ENCODE data around the gene INO80.
"Not testable (repeated sequence)": the region's sequence is repeated elsewhere in the genome, so short reads cannot be mapped to it uniquely, and the experiment has no call there.

The INO80 gene

GRCh38 chr15:40978141-40978540 lies 137.9 kb downstream of the INO80 start:
- Histone ChIP-seq H3K4me1 (ENCODE audit: control insufficient read depth in 2 of 2, insufficient read depth in 2 of 2, low read length in 2 of 2) (no peaks in the 10 kb centered on the region), H3K27ac (ENCODE audit: low read depth in 2 of 2, low read length in 2 of 2) (no peak overlapping the region), H3K9me3 (ENCODE audit: control insufficient read depth in 2 of 2, low read length in 2 of 2) (no peaks in the 10 kb centered on the region), H3K27me3 (ENCODE audit: control insufficient read depth in 2 of 2, insufficient read depth in 2 of 2, low read length in 2 of 2) (no peaks in the 10 kb centered on the region), H3K36me3 (ENCODE audit: control insufficient read depth in 2 of 2, insufficient read depth in 2 of 2, low read length in 2 of 2) (peaks cover 62 to 67% of the 10 kb centered on the region in 2 donors), H3K9ac (ENCODE audit: low read depth in 1 of 2, low read length in 2 of 2) (no peak overlapping the region), H3K4me3 (ENCODE audit: low read length in 2 of 2) (no peak overlapping the region)

- no peak overlapping the region for H3K9ac ChIP-seq (ENCODE audit: low read depth in 1 of 2, low read length in 2 of 2)
- no peaks in the 10 kb centered on the region for H3K9me3 ChIP-seq (ENCODE audit: control insufficient read depth in 2 of 2, low read length in 2 of 2)
- peaks cover 48 to 55% of the 10 kb centered on the region in 2 donors for H3K36me3 ChIP-seq (ENCODE audit: control insufficient read depth in 2 of 2, insufficient read depth in 2 of 2, low read length in 2 of 2)
- no peaks in the 10 kb centered on the region for H3K27me3 ChIP-seq (ENCODE audit: control insufficient read depth in 2 of 2, insufficient read depth in 2 of 2, low read length in 2 of 2)
- H3K4me1 ChIP-seq (ENCODE audit: control insufficient read depth in 2 of 2, insufficient read depth in 2 of 2, low read length in 2 of 2), result no peaks in the 10 kb centered on the region
- H3K4me3 ChIP-seq (ENCODE audit: low read length in 2 of 2), result no peak overlapping the region
- no peak overlapping the region for H3K27ac ChIP-seq (ENCODE audit: low read depth in 2 of 2, low read length in 2 of 2)
Observed at GRCh38 chr15:40976819-40977218, 139.3 kb downstream of the INO80 start.

GRCh38 chr15:40974879-40975278 lies 141.2 kb downstream of the INO80 start:
- Histone ChIP-seq H3K4me1 (ENCODE audit: control insufficient read depth in 2 of 2, insufficient read depth in 2 of 2, low read length in 2 of 2) (no peaks in the 10 kb centered on the region), H3K36me3 (ENCODE audit: control insufficient read depth in 2 of 2, insufficient read depth in 2 of 2, low read length in 2 of 2) (peaks cover 29 to 35% of the 10 kb centered on the region in 2 donors), H3K27me3 (ENCODE audit: control insufficient read depth in 2 of 2, insufficient read depth in 2 of 2, low read length in 2 of 2) (no peaks in the 10 kb centered on the region), H3K9me3 (ENCODE audit: control insufficient read depth in 2 of 2, low read length in 2 of 2) (no peaks in the 10 kb centered on the region), H3K27ac (ENCODE audit: low read depth in 2 of 2, low read length in 2 of 2) (no peak overlapping the region), H3K4me3 (ENCODE audit: low read length in 2 of 2) (no peak overlapping the region), H3K9ac (ENCODE audit: low read depth in 1 of 2, low read length in 2 of 2) (no peak overlapping the region)

- Histone ChIP-seq H3K4me3 (ENCODE audit: low read length in 2 of 2) (no peak overlapping the region), H3K9ac (ENCODE audit: low read depth in 1 of 2, low read length in 2 of 2) (no peak overlapping the region), H3K4me1 (ENCODE audit: control insufficient read depth in 2 of 2, insufficient read depth in 2 of 2, low read length in 2 of 2) (no peaks in the 10 kb centered on the region), H3K27ac (ENCODE audit: low read depth in 2 of 2, low read length in 2 of 2) (no peak overlapping the region), H3K27me3 (ENCODE audit: control insufficient read depth in 2 of 2, insufficient read depth in 2 of 2, low read length in 2 of 2) (no peaks in the 10 kb centered on the region), H3K36me3 (ENCODE audit: control insufficient read depth in 2 of 2, insufficient read depth in 2 of 2, low read length in 2 of 2) (no peaks in the 10 kb centered on the region), H3K9me3 (ENCODE audit: control insufficient read depth in 2 of 2, low read length in 2 of 2) (no peaks in the 10 kb centered on the region)
Observed at GRCh38 chr15:40969363-40969762, 146.7 kb downstream of the INO80 start.

GRCh38 chr15:40968290-40969085 lies 147.6 kb downstream of the INO80 start:
- Histone ChIP-seq H3K27me3 (ENCODE audit: control insufficient read depth in 2 of 2, insufficient read depth in 2 of 2, low read length in 2 of 2) (no peaks in the 10 kb centered on the region), H3K4me1 (ENCODE audit: control insufficient read depth in 2 of 2, insufficient read depth in 2 of 2, low read length in 2 of 2) (no peaks in the 10 kb centered on the region), H3K9ac (ENCODE audit: low read depth in 1 of 2, low read length in 2 of 2) (no peak overlapping the region), H3K4me3 (ENCODE audit: low read length in 2 of 2) (no peak overlapping the region), H3K36me3 (ENCODE audit: control insufficient read depth in 2 of 2, insufficient read depth in 2 of 2, low read length in 2 of 2) (no peaks in the 10 kb centered on the region), H3K27ac (ENCODE audit: low read depth in 2 of 2, low read length in 2 of 2) (no peak overlapping the region), H3K9me3 (ENCODE audit: control insufficient read depth in 2 of 2, low read length in 2 of 2) (no peaks in the 10 kb centered on the region)

GRCh38 chr15:40964634-40965033 lies 151.4 kb downstream of the INO80 start:
- H3K36me3 ChIP-seq (ENCODE audit: control insufficient read depth in 2 of 2, insufficient read depth in 2 of 2, low read length in 2 of 2), result no peaks in the 10 kb centered on the region
- H3K27me3 ChIP-seq (ENCODE audit: control insufficient read depth in 2 of 2, insufficient read depth in 2 of 2, low read length in 2 of 2), result no peaks in the 10 kb centered on the region
- H3K4me1 ChIP-seq (ENCODE audit: control insufficient read depth in 2 of 2, insufficient read depth in 2 of 2, low read length in 2 of 2), result peaks cover 6 to 12% of the 10 kb centered on the region in 2 donors
- no peak overlapping the region for H3K27ac ChIP-seq (ENCODE audit: low read depth in 2 of 2, low read length in 2 of 2)
- no peak overlapping the region for H3K4me3 ChIP-seq (ENCODE audit: low read length in 2 of 2)
- H3K9ac ChIP-seq (ENCODE audit: low read depth in 1 of 2, low read length in 2 of 2), result no peak overlapping the region
- no peaks in the 10 kb centered on the region for H3K9me3 ChIP-seq (ENCODE audit: control insufficient read depth in 2 of 2, low read length in 2 of 2)

- Histone ChIP-seq H3K9ac (ENCODE audit: low read depth in 1 of 2, low read length in 2 of 2) (no peak overlapping the region), H3K36me3 (ENCODE audit: control insufficient read depth in 2 of 2, insufficient read depth in 2 of 2, low read length in 2 of 2) (no peaks in the 10 kb centered on the region), H3K4me3 (ENCODE audit: low read length in 2 of 2) (no peak overlapping the region), H3K27me3 (ENCODE audit: control insufficient read depth in 2 of 2, insufficient read depth in 2 of 2, low read length in 2 of 2) (no peaks in the 10 kb centered on the region), H3K27ac (ENCODE audit: low read depth in 2 of 2, low read length in 2 of 2) (no peak overlapping the region), H3K9me3 (ENCODE audit: control insufficient read depth in 2 of 2, low read length in 2 of 2) (no peaks in the 10 kb centered on the region), H3K4me1 (ENCODE audit: control insufficient read depth in 2 of 2, insufficient read depth in 2 of 2, low read length in 2 of 2) (peaks cover 6 to 12% of the 10 kb centered on the region in 2 donors)
Observed at GRCh38 chr15:40964006-40964405, 152.1 kb downstream of the INO80 start.

- Histone ChIP-seq H3K27ac (ENCODE audit: low read depth in 2 of 2, low read length in 2 of 2) (no peak overlapping the region), H3K4me1 (ENCODE audit: control insufficient read depth in 2 of 2, insufficient read depth in 2 of 2, low read length in 2 of 2) (peaks cover 6 to 12% of the 10 kb centered on the region in 2 donors), H3K4me3 (ENCODE audit: low read length in 2 of 2) (no peak overlapping the region), H3K9me3 (ENCODE audit: control insufficient read depth in 2 of 2, low read length in 2 of 2) (no peaks in the 10 kb centered on the region), H3K36me3 (ENCODE audit: control insufficient read depth in 2 of 2, insufficient read depth in 2 of 2, low read length in 2 of 2) (no peaks in the 10 kb centered on the region), H3K27me3 (ENCODE audit: control insufficient read depth in 2 of 2, insufficient read depth in 2 of 2, low read length in 2 of 2) (no peaks in the 10 kb centered on the region), H3K9ac (ENCODE audit: low read depth in 1 of 2, low read length in 2 of 2) (no peak overlapping the region)
Observed at GRCh38 chr15:40963201-40963600, 152.9 kb downstream of the INO80 start.

- H3K9me3 ChIP-seq (ENCODE audit: control insufficient read depth in 2 of 2, low read length in 2 of 2); H3K27me3 ChIP-seq (ENCODE audit: control insufficient read depth in 2 of 2, insufficient read depth in 2 of 2, low read length in 2 of 2); H3K4me3 ChIP-seq (ENCODE audit: low read length in 2 of 2); H3K36me3 ChIP-seq (ENCODE audit: control insufficient read depth in 2 of 2, insufficient read depth in 2 of 2, low read length in 2 of 2); H3K9ac ChIP-seq (ENCODE audit: low read depth in 1 of 2, low read length in 2 of 2); H3K27ac ChIP-seq (ENCODE audit: low read depth in 2 of 2, low read length in 2 of 2): not testable (repeated sequence)
- H3K4me1 ChIP-seq (ENCODE audit: control insufficient read depth in 2 of 2, insufficient read depth in 2 of 2, low read length in 2 of 2), result peaks cover 6 to 19% of the 10 kb centered on the region in 2 donors
Observed at GRCh38 chr15:40962317-40962716, 153.8 kb downstream of the INO80 start.

- H3K4me3 ChIP-seq (ENCODE audit: low read length in 2 of 2); H3K9me3 ChIP-seq (ENCODE audit: control insufficient read depth in 2 of 2, low read length in 2 of 2); H3K27me3 ChIP-seq (ENCODE audit: control insufficient read depth in 2 of 2, insufficient read depth in 2 of 2, low read length in 2 of 2); H3K9ac ChIP-seq (ENCODE audit: low read depth in 1 of 2, low read length in 2 of 2); H3K36me3 ChIP-seq (ENCODE audit: control insufficient read depth in 2 of 2, insufficient read depth in 2 of 2, low read length in 2 of 2); H3K27ac ChIP-seq (ENCODE audit: low read depth in 2 of 2, low read length in 2 of 2): not testable (repeated sequence)
- H3K4me1 ChIP-seq (ENCODE audit: control insufficient read depth in 2 of 2, insufficient read depth in 2 of 2, low read length in 2 of 2), result peaks cover 6 to 19% of the 10 kb centered on the region in 2 donors
Observed at GRCh38 chr15:40961740-40962139, 154.3 kb downstream of the INO80 start.
